NCI-H2196 treated with DMSO at 0.1 percent for 48 hours (cell line): ENCODE data around the gene FAM177B.

Source experiments
- DNase-seq: peaks from one replicate; lab custom pipeline; 2025; ENCODE audit not compliant: unreplicated experiment; lab: John Stamatoyannopoulos, UW

The FAM177B gene

GRCh38 chr1:222785529-222785928 is 48.5 kb downstream of the FAM177B start:
- DNase-seq: no peak

- no peak for DNase-seq
Measured at GRCh38 chr1:222786121-222786520, 49.1 kb downstream of the FAM177B start.

GRCh38 chr1:222787729-222788128 is 50.7 kb downstream of the FAM177B start:
- no peak for DNase-seq

DNA sequence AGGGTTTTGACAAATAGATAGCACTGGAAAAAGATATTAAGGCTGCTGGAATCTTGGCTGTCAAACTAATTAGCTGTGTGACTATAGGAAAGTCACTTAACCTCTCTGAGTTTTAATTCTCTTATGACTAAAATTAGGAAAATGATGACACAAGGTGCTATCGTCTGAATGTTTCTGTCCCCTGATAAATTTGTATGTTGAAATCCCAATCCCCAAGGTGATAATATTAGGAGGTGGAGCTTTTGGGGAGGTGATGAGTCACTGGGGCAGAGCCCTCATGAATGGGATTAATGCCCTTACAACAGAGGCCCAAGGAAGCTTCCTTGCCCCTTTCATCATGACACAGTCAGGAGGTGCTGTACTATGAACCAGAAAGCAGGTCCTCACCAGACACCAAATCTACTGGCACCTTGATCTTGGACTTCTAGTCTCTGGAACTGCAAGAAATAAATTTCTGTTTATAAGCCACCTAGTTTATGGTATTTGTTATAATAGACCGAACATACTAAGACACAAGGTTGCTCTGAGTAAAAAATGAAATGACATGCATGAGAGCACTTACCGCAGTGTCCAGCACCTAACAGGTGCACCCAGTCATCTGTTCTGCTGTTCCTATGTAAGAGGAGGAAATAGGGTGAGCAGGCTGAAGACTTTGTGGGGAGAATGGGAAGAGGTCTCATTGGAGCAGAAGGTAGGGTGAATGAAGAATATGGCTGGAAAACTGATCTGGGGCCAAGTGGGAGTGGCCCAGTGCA is 51.6 kb downstream of the FAM177B start:
- DNase-seq: no peak

DNA sequence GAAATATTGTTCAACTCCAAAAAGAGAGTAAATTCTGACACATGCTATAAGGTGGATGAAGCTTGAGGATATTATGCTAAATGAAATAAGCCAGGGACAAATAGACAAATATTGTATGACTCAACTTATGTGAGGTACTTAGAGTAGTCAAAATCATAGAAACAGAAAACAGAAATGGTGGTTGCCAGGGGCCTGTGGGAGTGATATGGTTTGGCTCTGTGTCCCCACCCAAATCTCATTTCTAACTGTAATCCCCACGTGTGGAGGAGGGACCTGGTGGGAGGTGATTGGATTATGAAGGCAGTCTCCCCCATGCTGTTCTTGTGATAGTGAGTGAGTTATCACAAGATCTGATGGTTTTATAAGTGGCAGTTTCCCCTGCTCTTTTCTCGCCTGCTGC is 53.1 kb downstream of the FAM177B start:
- no peak for DNase-seq

DNA sequence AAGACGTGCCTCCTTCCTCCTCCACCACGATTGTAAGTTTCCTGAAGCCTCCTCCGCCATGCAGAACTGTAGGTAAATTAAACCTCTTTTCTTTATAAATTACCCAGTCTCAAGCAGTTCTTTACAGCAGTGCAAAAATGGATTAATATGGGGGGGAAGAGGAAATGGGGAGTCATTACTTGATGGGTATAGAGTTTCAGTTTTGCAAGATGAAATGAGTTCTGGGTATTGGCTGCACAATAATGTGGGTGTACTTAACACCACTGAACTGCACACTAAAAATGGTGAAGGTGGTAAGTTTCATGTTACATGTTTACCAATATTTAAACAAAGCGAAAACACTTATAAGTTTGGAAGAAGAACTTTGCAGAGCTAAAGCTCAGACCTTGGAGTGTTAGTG is 53.5 kb downstream of the FAM177B start:
- DNase-seq: no peak

DNA sequence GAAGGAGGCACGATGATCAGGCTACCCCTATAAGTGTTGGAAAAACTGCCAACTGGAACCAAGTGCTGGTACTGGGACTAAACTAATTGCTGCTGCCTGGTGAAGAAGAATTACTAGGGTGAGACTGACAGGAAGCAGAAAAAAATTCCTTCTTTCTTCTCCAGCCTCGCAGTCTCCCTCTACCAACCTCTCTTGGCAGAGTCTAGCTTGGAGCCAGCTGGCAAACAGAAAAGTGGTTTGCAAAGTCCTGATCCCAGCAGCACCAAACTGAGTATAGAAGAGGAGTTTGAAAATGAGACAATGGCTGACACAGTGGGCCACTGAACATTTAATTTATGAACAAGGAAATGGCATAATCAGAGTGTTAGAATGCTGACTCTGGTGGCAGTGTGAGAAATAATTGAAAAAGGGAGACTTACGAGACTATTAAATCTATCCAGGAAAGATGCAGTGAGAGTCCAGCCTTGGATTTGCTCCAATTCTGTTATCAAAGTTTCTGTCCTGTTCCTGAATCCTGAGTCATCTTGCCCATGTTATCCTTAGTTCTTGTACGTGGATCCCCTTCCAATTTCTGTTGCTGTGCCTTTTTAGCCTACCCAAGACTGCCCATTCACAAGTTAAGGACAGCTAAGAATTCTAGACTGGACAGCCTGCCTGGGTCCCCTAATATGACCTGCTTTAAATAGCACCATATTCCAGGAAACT is 54.2 kb downstream of the FAM177B start:
- DNase-seq: no peak

DNA sequence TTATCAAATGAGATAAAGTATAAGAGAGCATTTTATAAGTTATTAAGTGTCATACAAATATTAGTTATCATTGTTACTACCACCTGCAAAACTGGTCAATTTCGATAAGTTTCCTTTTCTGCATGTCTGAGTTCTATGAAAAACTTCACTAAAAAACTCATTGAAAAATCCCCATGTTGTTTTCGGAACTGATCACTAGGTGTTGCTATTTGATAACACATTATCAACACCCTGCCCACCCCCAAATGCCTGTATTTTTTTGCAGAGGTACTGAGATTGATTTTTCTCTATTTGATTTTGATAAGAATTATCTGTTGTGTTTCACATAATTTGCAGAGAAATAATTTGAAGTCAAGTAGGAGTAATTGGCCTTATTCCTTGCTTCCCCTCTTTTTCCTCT is 55.7 kb downstream of the FAM177B start:
- DNase-seq: no peak

DNA sequence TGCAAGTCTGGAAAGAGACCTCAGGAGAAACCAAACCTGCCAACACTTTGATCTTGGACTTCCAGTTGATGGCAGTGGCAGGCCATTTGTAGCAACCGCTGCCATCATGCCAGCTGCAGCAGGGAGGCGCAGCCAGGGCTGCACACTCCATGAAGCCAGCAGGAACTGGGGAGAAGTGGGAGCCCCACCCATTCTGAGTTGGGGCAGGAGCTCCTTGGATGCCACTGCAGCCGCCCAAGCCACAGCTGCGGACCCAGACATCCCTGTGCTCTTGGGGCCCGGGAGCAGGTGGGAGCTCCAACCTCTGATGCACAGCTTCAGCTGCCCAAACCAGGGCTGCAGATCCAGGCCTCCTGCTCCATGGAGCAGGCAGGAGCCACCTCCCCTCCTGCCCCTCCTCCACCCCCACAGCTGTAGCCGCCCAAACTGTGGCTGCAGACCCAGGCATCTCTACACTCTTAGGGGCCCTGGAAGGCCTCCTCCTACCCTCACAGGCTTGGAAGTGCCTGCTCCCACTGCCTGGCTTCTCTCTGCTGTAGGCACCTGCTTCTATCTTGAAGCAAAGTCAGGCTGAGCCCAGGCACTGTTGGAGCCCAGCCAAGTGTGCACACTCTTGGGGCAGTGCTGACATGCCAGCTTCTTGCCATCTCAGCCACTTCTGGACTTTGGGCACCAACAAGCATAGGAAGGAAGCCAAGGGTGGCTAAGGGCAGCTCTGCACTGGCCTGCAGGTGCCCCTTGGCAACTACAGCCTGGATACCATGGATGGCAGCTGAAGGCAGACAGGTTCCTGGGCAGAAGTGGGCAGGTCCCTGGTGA is 57.9 kb downstream of the FAM177B start:
- no peak for DNase-seq

- DNase-seq: no peak
Measured at GRCh38 chr1:222798116-222798515, 61.1 kb downstream of the FAM177B start.

- DNase-seq: no peak
Measured at GRCh38 chr1:222798975-222799374, 62.0 kb downstream of the FAM177B start.
